H9 (cell line): Measurements from ENCODE around the gene RDH5. TPM values are rescaled to one million over a fixed set of nuclear protein-coding genes. Genes with fewer than 3 reads are reported as not detected.

Experiments
- DNase-seq: peaks from one replicate; pipeline ENCODE4 v3.0.0-alpha.2; 2017
- H2AFZ ChIP-seq: one replicate; pipeline ENCODE4 v1.6.1; 2013; ENCODE audit warnings: mild to moderate bottlenecking, low read length, control low read depth, moderate library complexity
- H2AK5ac ChIP-seq: 2 replicates; pipeline ENCODE4 v1.6.1; 2013; ENCODE audit warnings: low read length, control low read depth, mixed read lengths; ENCODE audit not compliant: insufficient read length
- H2BK120ac ChIP-seq: one replicate; pipeline ENCODE4 v1.6.1; 2013; ENCODE audit warnings: low read depth, mild to moderate bottlenecking, low read length, control low read depth, inconsistent platforms; ENCODE audit not compliant: poor library complexity, severe bottlenecking
- H2BK12ac ChIP-seq: 2 replicates; pipeline ENCODE4 v1.6.1; 2013; ENCODE audit warnings: low read length, control low read depth, mixed read lengths, low read depth; ENCODE audit not compliant: insufficient read length
- H2BK15ac ChIP-seq: 2 replicates; pipeline ENCODE4 v1.6.1; 2013; ENCODE audit warnings: low read depth, low read length, control low read depth
- H2BK20ac ChIP-seq: one replicate; pipeline ENCODE4 v1.6.1; 2013; ENCODE audit warnings: low read depth, mild to moderate bottlenecking, low read length, control low read depth, inconsistent platforms; ENCODE audit not compliant: poor library complexity, severe bottlenecking
- H2BK5ac ChIP-seq: 2 replicates; pipeline ENCODE4 v1.6.1; 2013; ENCODE audit warnings: low read length, control low read depth, mixed read lengths; ENCODE audit not compliant: insufficient read length
- H3K14ac ChIP-seq: 2 replicates; pipeline ENCODE4 v1.6.1; 2013; ENCODE audit warnings: low read length, control low read depth; ENCODE audit not compliant: insufficient read depth
- H3K18ac ChIP-seq: 2 replicates; pipeline ENCODE4 v1.6.1; 2013; ENCODE audit warnings: low read depth, mild to moderate bottlenecking, mixed read lengths, low read length, control low read depth; ENCODE audit not compliant: insufficient read length
- H3K23ac ChIP-seq: 2 replicates; pipeline ENCODE4 v1.6.1; 2013; ENCODE audit warnings: low read length, control low read depth, mixed read lengths, low read depth; ENCODE audit not compliant: insufficient read length
- H3K23me2 ChIP-seq: 2 replicates; pipeline ENCODE4 v1.6.1; 2013; ENCODE audit warnings: low read depth, mild to moderate bottlenecking, mixed read lengths, low read length, control low read depth; ENCODE audit not compliant: insufficient read length, poor library complexity, severe bottlenecking
- H3K27ac ChIP-seq: 2 replicates; pipeline ENCODE4 v1.5.1; 2013; ENCODE audit warnings: low read length, control low read depth, mixed read lengths, low read depth; ENCODE audit not compliant: insufficient read length
- H3K27me3 ChIP-seq: 2 replicates; pipeline ENCODE4 v1.6.1; 2013; ENCODE audit warnings: low read length, control low read depth, inconsistent platforms; ENCODE audit not compliant: insufficient read depth
- H3K4ac ChIP-seq: 2 replicates; pipeline ENCODE4 v1.6.1; 2013; ENCODE audit warnings: low read depth, mild to moderate bottlenecking, control low read depth, inconsistent platforms, low read length, moderate library complexity
- H3K4me1 ChIP-seq: 2 replicates; pipeline ENCODE4 v1.6.1; 2013; ENCODE audit warnings: low read length, control low read depth, inconsistent platforms; ENCODE audit not compliant: insufficient read depth
- H3K4me2 ChIP-seq: 2 replicates; pipeline ENCODE4 v1.6.1; 2013; ENCODE audit warnings: low read length, control low read depth, mixed read lengths; ENCODE audit not compliant: insufficient read length, insufficient read depth
- H3K56ac ChIP-seq: 2 replicates; pipeline ENCODE4 v1.6.1; 2013; ENCODE audit warnings: low read depth, mild to moderate bottlenecking, mixed read lengths, low read length, control low read depth; ENCODE audit not compliant: insufficient read length
- H3K79me1 ChIP-seq: 2 replicates; pipeline ENCODE4 v1.6.1; 2013; ENCODE audit warnings: low read depth, mild to moderate bottlenecking, moderate library complexity, low read length, control low read depth, inconsistent platforms; ENCODE audit not compliant: insufficient read depth, poor library complexity, severe bottlenecking
- H3K79me2 ChIP-seq: 2 replicates; pipeline ENCODE4 v1.6.1; 2013; ENCODE audit warnings: low read length, control low read depth, inconsistent platforms; ENCODE audit not compliant: insufficient read depth
- H3K9ac ChIP-seq: 2 replicates; pipeline ENCODE4 v1.6.1; 2013; ENCODE audit warnings: low read length, control low read depth, mixed read lengths; ENCODE audit not compliant: insufficient read length; ENCODE audit errors: extremely low read depth
- H3K9me3 ChIP-seq: one replicate; pipeline ENCODE4 v1.6.1; 2013; ENCODE audit warnings: low read depth, low read length, inconsistent platforms; ENCODE audit not compliant: control insufficient read depth
- H3T11ph ChIP-seq: one replicate; pipeline ENCODE4 v1.6.1; 2013; ENCODE audit warnings: mild to moderate bottlenecking, low read length, control low read depth, inconsistent platforms
- H4K20me1 ChIP-seq: one replicate; pipeline ENCODE4 v1.6.1; 2013; ENCODE audit not compliant: control insufficient read depth, insufficient read length, insufficient read depth
- H4K5ac ChIP-seq: 2 replicates; pipeline ENCODE4 v1.6.1; 2013; ENCODE audit warnings: low read depth, mild to moderate bottlenecking, mixed read lengths, low read length, control low read depth; ENCODE audit not compliant: insufficient read length
- H4K8ac ChIP-seq: replicated peaks from 2 replicates; pipeline ENCODE4 v1.6.1; 2013; ENCODE audit warnings: low read length, control low read depth, mixed read lengths, low read depth; ENCODE audit not compliant: insufficient read length
- H4K91ac ChIP-seq: 2 replicates; pipeline ENCODE4 v1.6.1; 2013; ENCODE audit warnings: low read depth, mild to moderate bottlenecking, moderate library complexity, mixed read lengths, low read length, control low read depth; ENCODE audit not compliant: insufficient read length
- H3K27ac Mint-ChIP-seq, 3 experiments: 2 replicates in 2 of 3; 3 replicates in 1 of 3; pipeline ENCODE4 v1.8.0; 2020 to 2021; ENCODE audit warnings: mixed read lengths in 3 of 3, mild to moderate bottlenecking in 1 of 3, moderate library complexity in 1 of 3
- H3K27me3 Mint-ChIP-seq: 2 replicates; pipeline ENCODE4 v1.8.0; 2021; ENCODE audit warnings: low read depth, mild to moderate bottlenecking, moderate library complexity, mixed read lengths
- H3K36me3 Mint-ChIP-seq, 3 experiments: 2 replicates in 2 of 3; 3 replicates in 1 of 3; pipeline ENCODE4 v1.8.0; 2020 to 2021; ENCODE audit warnings: low read depth in 3 of 3, mixed read lengths in 3 of 3; ENCODE audit not compliant: insufficient read depth in 1 of 3
- H3K4me1 Mint-ChIP-seq, 2 experiments: 2 replicates each; pipeline ENCODE4 v1.8.0; 2020; ENCODE audit warnings: mixed read lengths in 2 of 2
- H3K4me3 Mint-ChIP-seq, 2 experiments: 2 replicates in 1 of 2; 3 replicates in 1 of 2; pipeline ENCODE4 v1.8.0; 2020 to 2021; ENCODE audit warnings: mild to moderate bottlenecking in 2 of 2, mixed read lengths in 2 of 2, moderate library complexity in 1 of 2
- H3K9me3 Mint-ChIP-seq, 2 experiments: 2 replicates in 1 of 2; 3 replicates in 1 of 2; pipeline ENCODE4 v1.8.0; 2020; ENCODE audit warnings: mild to moderate bottlenecking in 2 of 2, mixed read lengths in 2 of 2, moderate library complexity in 1 of 2
- WGBS: extraction: QIAGEN DNeasy Blood & Tissue Kit; methylation state at CpG from one replicate; pipeline ENCODE4 v1.1.7; 2013; ENCODE audit warnings: missing lambda C conversion rate, low lambda C conversion rate, mixed read lengths; ENCODE audit not compliant: insufficient read length; ENCODE audit errors: extremely low coverage; 5-methylcytosine and 5-hydroxymethylcytosine counted together
- total RNA-seq: library from RNA; stranded (reverse); gene quantifications from 2 replicates; pipeline ENCODE4 v1.2.1, GENCODE V29; 2021
- TF ChIP-seq, protein P1 (sequence below): fragments of 200-600 bp; sonication (generic); conservative IDR thresholded peaks from 3 replicates; pipeline ENCODE4 v1.8.0; 2021; ENCODE audit warnings: antibody characterized with exemption, mild to moderate bottlenecking

Gene RDH5
- total RNA-seq, 1 experiment from 2014 or later, result 6.6 TPM

GRCh38 chr12:55693323-55694187 is 26.6 kb upstream of the RDH5 start:
- peaks cover 34 to 61% (median 50%) of the 10 kb centered on the region in 3 experiments for H3K36me3 Mint-ChIP-seq
- Histone ChIP-seq H2BK5ac (no peak overlapping the region), H3K23me2 (no peaks in the 10 kb centered on the region), H4K20me1 (no peaks in the 10 kb centered on the region), H4K91ac (no peak overlapping the region), H3K27me3 (no peaks in the 10 kb centered on the region), H4K5ac (no peak overlapping the region), H3K4ac (no peak overlapping the region), H3K4me1 (no peaks in the 10 kb centered on the region), H2AK5ac (no peak overlapping the region), H2BK120ac (no peak overlapping the region), H2AFZ (no peak overlapping the region), H4K8ac (no peak overlapping the region), H3K4me2 (no peak overlapping the region), H3K18ac (no peak overlapping the region), H3K79me2 (no peaks in the 10 kb centered on the region), H3K23ac (no peak overlapping the region), H3T11ph (no peak overlapping the region), H2BK20ac (no peak overlapping the region), H3K9me3 (no peaks in the 10 kb centered on the region), H3K9ac (no peak overlapping the region), H2BK12ac (no peak overlapping the region), H3K56ac (no peak overlapping the region), H3K14ac (no peak overlapping the region), H3K27ac (no peak overlapping the region), H2BK15ac (no peak overlapping the region), H3K79me1 (no peaks in the 10 kb centered on the region)
- H3K4me1 Mint-ChIP-seq, result no peaks in the 10 kb centered on the region
- H3K4me3 Mint-ChIP-seq, result no peak overlapping the region
- H3K9me3 Mint-ChIP-seq, result no peaks in the 10 kb centered on the region
- no peaks in the 10 kb centered on the region for H3K27me3 Mint-ChIP-seq
- H3K27ac Mint-ChIP-seq, result peak overlapping the region in 1 of 3 experiments; percentile 70; a peak in 1 of 7 replicates
- peak; percentile 16 for DNase-seq
- no CpG with 5 or more reads among the region's 7 CpGs for WGBS
- TF ChIP-seq, protein P1, sequence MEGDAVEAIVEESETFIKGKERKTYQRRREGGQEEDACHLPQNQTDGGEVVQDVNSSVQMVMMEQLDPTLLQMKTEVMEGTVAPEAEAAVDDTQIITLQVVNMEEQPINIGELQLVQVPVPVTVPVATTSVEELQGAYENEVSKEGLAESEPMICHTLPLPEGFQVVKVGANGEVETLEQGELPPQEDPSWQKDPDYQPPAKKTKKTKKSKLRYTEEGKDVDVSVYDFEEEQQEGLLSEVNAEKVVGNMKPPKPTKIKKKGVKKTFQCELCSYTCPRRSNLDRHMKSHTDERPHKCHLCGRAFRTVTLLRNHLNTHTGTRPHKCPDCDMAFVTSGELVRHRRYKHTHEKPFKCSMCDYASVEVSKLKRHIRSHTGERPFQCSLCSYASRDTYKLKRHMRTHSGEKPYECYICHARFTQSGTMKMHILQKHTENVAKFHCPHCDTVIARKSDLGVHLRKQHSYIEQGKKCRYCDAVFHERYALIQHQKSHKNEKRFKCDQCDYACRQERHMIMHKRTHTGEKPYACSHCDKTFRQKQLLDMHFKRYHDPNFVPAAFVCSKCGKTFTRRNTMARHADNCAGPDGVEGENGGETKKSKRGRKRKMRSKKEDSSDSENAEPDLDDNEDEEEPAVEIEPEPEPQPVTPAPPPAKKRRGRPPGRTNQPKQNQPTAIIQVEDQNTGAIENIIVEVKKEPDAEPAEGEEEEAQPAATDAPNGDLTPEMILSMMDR, result no peak
